ENCODE measurements around the gene HOXA6.
A peak's percentile ranks its signal among the peaks of the same experiment; 100 is the strongest.

HOXA6 gene

DNA sequence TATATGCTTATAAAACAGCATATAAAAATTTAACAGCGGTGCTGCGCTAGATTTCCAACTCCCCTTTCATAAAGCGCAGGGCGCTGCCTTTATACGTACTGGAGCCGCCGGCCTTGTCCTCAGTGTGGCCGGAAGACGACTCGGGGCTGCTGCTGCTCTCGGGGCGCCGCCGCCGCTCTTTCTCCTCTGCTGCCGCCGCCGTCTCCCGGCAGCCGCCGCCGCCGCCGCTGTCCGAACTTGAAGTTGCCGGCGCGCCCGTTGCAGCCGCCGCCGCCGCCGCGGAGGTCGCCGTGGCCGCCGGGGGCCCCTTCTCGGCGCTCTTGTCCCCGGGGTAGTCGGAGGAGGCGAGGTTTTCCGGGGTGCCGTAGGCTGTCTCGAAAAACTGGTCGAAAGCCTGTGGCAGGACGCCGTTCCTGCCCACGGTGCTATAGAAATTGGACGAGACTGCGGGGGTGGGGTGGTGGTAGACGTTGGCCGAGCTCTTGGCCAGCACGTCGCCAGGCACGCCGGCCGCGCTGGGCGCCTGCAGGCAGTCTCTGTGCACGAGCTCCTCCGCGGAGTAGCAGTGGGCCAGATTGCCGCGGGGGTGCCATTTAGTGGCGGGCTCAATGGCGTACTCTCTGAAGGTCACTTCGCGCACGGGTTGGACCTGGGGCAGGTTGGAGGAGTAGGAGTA lies 36.9 kb upstream of the HOXA6 start:
- peak; percentile 56 for DNase-seq (ENCODE audit: low read depth)

DNA sequence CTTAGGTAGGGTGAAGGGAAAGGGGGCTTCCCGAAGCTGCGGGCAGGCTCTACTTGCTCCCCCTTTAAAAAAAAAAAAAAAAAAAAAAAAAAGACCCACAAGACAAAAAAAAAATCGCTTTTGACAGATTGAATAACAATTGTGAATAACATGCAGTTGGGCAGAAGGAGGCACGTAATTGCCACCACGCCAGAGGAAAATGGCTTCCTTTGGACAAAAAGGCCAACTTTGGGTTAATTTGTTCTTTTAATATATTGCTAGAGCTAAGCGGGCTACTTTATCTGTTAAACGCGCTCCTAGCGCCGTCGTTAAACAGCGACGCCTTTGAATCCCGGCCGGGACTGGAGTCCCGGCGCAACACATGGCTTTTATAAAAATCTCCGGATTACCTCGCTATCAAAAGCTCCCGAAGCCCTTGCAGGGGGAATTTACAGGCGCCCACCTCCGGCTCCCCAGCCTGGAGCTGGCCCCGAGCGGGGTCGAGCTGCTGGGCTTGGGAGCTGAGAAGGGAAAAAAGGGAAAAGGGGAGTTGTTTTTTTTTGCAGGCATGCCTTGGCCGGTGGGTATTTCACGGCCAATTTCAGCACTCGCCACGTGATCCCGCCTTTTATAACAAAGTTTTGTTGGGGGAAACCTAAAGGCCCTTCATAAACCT lies 36.2 kb upstream of the HOXA6 start:
- DNase-seq (ENCODE audit: low read depth) = peak; percentile 40

DNA sequence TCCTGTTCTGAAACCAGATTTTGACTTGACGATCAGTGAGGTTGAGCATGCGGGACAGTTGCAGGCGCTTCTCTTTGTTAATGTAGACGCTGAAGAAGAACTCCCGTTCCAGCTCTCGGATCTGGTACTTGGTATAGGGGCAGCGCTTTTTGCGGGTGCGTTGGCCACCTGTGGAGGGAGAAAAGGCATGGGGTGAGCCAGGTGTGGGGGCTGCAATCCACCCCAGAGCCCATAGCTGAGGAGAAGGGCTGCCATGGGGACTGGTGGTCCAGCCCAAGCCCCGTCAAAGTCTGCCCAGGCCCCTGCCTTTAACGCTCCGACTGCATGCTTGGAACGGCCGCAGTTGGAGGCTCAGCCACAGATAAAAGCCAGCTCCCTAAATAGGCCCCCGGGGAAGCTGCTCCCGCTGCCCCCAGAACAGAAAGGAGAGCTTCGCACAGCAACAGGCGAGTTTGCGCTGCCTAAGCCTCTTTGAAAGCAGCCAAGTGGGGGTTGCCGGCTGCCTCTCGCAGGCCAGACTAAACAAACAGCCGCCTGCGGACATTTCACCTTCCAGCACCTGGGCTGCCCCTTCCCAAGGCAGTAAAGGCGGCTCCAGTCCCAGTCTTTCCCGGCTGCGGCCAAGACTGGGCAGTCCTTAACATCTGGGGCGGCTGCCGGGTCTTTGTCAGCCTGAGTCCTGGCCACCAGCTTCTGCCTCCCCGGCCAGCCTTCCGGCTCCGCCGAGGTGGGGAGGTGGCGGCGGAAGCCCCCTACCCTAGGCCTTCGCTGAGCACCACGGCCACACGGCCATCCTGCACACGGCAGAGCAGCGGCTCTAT lies 35.5 kb upstream of the HOXA6 start:
- DNase-seq (ENCODE audit: low read depth) = peak; percentile 48

DNA sequence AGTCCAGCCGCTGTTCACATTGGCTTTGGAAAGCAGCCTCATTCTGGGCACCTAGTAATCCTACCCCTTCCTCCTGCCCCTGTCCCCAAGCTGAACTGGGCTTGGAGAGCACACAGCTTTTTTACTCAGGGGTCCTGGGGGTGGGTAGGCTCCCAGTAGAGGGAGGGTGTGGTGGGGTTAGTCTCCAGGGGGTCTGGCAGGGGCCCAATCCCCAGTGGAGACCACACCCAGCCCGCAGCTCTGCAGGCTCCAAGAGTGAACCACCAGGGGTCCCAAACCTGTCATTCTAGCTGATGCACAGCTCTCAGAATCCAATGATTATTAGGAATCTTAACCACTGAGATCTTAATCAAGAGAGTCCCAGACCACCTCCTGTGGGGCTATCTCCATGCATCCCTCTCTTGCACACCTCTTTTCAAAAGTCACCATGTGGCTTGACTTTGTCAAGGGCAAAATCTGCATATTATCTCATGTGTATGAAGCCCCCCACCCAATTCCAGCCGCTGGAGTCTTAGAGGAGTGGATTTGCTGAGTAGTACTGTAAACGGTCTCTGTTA lies 34.8 kb upstream of the HOXA6 start:
- DNase-seq (ENCODE audit: low read depth) = peak; percentile 42

GRCh38 chr7:27181795-27182275 lies 34.3 kb upstream of the HOXA6 start:
- DNase-seq (ENCODE audit: low read depth) = peak; percentile 74

DNA sequence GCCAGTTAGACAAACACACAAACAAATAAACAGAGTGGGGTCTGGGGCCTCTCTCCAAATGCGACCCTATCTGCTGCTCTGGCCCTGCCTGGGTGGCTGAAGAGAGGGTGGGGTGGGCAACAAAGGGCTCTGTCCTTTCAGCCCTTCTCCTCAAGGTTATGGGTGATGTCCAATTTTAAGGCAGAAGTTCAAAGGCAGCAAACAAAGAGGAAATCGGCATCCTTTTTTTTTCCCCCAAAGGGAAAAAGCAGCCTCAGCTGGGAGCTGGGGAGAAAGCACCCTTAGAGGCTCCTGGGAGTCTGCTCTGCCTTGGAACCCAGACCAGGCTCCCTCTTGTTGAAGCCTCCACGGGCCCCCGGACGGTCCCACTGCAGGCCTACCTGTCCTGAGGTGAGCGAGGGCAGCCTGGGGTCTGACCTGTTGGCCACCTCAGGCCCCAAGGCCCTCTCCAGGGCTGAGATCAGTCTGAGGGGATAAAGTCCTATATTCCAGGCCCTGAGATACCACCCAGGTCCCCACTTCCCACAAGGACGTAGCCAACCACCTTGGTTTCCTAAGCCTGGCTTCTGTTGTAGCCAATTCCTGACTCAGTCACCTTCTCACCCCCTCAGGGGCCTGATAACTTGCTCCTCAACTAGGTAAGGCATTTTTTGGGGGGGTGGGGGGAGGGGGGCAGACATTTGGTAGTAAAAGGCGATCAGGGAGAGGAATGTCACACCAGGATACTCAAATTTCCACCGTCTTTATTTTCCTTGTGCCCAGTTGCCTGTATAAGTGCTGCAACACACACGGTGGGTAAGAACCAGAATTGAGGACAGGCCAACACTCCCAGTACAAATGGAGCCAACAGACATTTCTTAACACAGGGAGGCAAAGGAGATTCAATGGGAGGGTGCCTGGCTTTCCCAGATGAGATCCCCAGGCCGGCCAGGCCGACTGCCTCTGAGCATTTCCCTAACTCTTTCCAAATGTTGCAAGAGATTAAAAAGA lies 33.2 kb upstream of the HOXA6 start:
- peak; percentile 50 for DNase-seq (ENCODE audit: low read depth)

DNA sequence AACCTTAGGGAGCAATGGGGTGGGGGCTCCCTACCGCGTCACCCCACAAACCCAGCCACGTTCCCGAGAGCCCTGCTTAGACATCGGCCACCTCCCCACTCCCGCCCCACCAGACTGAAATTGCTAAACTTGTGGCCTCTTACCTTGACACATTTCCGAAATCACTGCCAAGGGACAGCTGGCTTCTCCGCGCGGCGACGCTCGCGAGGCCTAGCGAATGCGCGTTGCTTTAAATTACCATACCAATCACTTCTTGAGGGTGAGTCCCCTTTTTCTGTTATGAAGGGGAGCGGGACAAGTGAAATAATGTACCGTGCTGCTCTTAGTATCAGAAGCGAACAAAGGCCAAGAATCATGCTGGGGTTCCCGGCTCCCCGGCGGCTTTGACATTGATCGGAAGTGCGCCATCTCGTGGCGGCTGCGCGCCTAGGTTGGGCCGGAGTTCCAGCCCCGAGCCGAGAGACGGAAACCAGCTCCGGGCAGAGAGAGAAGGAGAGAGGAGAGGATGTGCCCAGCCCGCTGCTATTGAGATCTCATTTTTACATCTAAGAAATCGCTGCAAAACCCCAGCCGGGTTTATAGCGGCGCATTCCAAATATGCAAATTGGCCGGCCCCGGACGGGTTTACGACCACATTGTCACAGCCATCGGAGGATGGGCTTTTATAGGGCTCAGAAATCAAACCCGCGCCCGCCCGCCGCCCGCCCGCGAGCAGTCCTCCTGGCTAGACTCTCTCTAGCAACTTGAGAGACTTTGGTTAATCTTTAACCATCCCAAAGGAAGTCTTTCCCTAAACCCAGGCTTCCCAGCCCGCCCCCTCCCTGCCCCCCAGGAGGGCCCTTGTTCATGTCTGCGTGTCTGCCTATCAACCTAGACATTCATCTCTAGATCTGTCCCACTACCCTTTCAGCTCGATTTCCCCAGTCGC lies 32.2 kb upstream of the HOXA6 start:
- peak; percentile 95 for DNase-seq (ENCODE audit: low read depth)

- peak; percentile 47 for DNase-seq (ENCODE audit: low read depth)
Observed at GRCh38 chr7:27179030-27179429, 31.5 kb upstream of the HOXA6 start.

- peak; percentile 74 for DNase-seq (ENCODE audit: low read depth)
Observed at GRCh38 chr7:27178366-27178765, 30.8 kb upstream of the HOXA6 start.

DNA sequence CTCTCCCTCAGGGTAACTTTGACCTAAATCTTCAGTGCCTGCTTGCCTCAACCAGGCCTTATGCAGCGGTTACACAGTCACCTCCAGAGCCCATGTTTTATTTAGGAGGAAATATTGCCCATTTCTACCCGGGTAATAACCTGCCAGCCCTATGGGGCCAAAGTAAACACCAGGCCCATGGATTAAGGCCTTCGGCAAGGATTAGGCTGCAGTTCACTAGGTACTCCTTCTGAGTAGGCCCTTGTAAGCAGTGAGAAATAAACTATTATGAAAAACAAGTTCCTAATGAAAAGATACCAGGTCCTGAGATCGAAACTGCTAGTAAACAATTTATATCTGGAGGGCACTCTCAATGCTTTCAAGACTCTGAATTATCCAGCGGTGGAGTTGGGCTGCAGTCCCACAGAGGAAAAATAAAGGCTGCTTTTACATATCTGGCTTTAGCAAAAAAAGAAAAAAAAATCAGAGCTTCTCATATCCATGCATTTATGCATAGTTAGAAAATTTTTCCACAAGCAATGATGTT lies 30.3 kb upstream of the HOXA6 start:
- peak; percentile 41 for DNase-seq (ENCODE audit: low read depth)

GRCh38 chr7:27176962-27177794 lies 29.6 kb upstream of the HOXA6 start:
- DNase-seq (ENCODE audit: low read depth) = peak; percentile 54

DNA sequence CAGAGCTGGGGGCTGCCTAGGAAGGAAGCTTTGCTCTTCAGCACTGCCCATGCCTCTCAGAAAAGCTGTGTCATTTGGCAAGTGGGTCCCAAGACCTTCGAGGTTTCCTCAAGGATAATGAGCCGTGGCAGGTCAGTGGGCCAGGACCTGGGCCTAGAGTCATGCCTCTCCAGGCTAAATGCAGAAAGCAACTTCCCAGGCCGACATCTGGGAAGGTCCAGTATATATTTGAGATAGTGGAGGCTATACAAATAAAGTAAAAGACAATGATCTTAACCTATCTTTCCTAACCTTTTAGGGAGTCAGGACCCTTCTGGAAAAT lies 28.9 kb upstream of the HOXA6 start:
- DNase-seq (ENCODE audit: low read depth) = no peak

- peak; percentile 72 for DNase-seq (ENCODE audit: low read depth)
Observed at GRCh38 chr7:27175626-27176523, 28.3 kb upstream of the HOXA6 start.

- peak; percentile 89 for DNase-seq (ENCODE audit: low read depth)
Observed at GRCh38 chr7:27174874-27175625, 27.5 kb upstream of the HOXA6 start.

GRCh38 chr7:27173956-27174873 lies 26.6 kb upstream of the HOXA6 start, which contains the start of gene HOXA10:
Gene HOXA10 (minus strand): TSS chr7:27174320. CDS start chr7:27174306, 14 bp downstream.
- peak; percentile 82 for DNase-seq (ENCODE audit: low read depth)

DNA sequence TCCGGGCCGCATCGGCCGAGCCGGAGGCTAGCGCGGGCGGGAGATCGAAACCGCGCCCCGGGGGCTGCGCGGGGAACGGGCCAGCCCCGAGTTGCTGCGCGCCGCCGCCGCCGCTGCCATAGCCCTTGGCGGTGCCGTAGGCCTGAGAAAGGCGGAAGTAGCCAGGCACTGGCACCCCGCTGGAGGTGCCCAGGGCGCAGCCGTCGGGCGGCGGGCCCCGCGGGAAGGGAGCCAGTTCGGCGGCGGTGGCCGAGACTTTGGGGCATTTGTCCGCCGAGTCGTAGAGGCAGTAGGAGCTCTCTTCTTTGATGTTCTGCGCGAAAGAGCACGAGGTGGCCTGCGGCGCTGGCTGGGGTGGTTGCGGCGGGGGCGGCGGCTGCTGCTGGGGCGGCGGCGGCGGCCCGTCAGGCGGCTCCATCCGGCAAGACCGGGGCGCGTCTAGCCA lies 26.0 kb upstream of the HOXA6 start:
- DNase-seq (ENCODE audit: low read depth) = peak; percentile 52

All from EH (cell line).